GM21737 (cell line): ENCODE measurements around the gene TRIM29.

Experiments
- ATAC-seq: cut with Tn5 transposase; IDR thresholded peaks from one replicate; pipeline ENCODE4 v1.9.1; 2021; ENCODE audit warnings: mild to moderate bottlenecking, moderate library complexity; ENCODE audit not compliant: unreplicated experiment

The TRIM29 gene

DNA sequence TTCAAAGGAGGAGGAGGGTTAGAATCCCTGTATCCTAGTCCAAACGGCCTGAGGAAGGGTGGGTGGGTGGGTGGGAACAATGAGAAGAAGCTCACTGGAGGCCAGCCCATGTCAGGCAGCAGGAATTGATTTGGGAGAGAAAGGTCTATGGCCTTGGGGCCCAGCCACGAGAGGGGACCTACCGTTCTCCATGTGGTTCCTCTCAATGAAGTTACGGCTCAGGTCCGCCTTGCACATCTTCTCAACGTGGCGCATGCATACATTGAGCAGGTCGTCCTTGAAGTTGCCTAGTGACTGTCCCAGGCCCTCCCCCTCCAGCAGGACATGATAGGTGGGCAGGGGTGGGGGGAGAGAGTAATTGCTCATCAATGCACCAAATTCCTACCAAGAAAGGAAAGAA lies 12.4 kb downstream of the TRIM29 start:
- ATAC-seq: no peak

GRCh38 chr11:120125024-120125423 lies 12.9 kb downstream of the TRIM29 start:
- ATAC-seq: no peak

DNA sequence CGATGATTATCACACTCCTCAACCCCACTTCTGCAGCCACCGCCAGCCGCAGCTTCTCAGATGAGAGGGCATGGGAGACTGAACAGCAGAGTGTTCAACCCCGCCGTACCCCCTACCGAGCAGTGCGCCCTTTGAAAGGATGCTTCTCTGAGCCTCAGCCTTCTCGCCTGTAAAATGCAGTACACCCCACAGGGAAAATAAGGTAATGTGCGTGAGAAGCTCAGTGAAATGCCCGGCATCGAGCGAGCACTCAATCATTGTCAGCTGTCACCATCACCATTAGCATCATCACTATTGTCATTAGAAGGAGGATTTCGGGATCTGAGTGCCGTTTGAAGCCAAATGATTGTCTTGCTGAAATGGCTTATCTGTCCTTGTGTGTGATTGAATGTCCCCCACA lies 13.6 kb downstream of the TRIM29 start:
- ATAC-seq: no peak

GRCh38 chr11:120123946-120124345 lies 14.0 kb downstream of the TRIM29 start:
- no peak for ATAC-seq

GRCh38 chr11:120122924-120123683 lies 14.8 kb downstream of the TRIM29 start:
- no peak for ATAC-seq

- no peak for ATAC-seq
Measured at GRCh38 chr11:120121914-120122473, 15.9 kb downstream of the TRIM29 start.

DNA sequence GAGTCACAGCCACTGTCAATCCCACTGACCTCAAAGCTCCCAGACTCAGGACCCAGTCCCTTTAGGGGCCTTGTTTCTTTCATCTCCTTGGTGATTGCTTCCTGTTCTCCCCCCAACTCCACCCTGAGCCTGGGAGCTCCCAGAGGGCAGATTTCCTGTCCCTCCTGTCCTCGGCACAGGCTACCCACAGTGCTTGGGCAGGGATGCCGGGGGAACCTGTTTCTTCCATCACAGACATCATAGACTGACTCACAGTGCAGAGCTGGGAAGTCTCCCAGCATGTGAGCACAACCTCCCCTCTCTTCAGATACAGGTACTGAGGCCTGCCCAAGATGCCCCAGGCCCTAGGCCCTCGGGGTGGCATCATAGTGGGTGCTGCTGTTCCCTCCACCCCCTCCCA lies 16.6 kb downstream of the TRIM29 start:
- no peak for ATAC-seq

GRCh38 chr11:120120805-120121335 lies 17.0 kb downstream of the TRIM29 start:
- no peak for ATAC-seq

GRCh38 chr11:120119121-120119520 lies 18.8 kb downstream of the TRIM29 start:
- no peak for ATAC-seq

- ATAC-seq: no peak
Measured at GRCh38 chr11:120117991-120118390, 19.9 kb downstream of the TRIM29 start.

DNA sequence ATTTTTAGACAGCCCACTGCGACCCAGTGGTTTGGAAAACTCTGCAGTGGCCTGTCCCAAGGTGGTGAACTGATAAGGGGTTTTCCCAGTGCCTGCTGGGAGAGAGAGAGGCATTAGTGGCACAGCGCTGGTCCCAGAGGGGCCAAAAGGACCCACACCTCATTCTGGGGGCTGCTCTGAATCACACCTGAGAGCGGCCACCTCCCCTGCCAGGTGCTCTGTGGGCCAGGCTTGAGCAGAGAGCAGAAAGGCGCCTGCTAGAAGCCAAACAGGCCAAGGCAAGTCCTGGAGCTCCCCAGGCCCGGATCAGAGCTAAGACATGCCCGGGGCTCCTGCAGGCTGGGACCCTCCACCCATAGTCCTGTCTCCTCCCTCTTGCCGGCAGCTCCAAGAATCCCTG lies 20.9 kb downstream of the TRIM29 start:
- ATAC-seq: no peak

DNA sequence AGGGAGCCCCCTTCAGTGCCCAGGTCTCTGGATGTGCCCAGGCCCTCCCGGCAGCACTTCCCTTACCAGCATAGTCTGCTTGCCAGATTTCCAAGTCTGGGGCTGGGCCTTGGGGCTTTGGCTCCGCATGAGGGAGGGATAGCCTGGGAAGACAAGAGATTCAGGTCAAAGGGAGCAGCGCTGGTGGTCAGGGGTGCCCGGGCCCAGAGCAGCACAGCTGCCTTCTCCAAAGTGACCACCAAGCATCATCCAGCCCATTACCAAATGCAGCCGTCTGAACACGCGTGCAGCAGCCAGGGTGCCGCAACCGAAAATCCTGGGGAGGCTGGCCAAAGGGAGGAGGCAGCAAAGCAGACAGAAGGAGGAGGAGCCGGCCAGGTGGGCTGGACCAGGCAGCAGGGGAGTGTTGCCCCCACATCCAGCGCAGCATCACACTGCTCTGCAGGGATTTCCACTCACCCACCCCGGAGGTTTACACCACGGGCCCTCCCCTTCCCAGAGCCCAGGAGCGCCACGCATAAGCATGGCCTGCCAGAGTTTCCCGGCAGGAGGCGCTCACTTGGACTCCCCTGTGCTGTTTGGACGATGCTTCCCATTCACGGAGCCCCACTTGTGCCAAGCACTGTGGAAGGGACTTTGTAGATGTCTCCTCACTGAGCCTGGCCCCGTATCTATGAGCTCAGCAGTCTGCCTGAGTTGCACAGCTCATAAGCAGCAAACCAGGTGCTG lies 22.5 kb downstream of the TRIM29 start:
- ATAC-seq: no peak

DNA sequence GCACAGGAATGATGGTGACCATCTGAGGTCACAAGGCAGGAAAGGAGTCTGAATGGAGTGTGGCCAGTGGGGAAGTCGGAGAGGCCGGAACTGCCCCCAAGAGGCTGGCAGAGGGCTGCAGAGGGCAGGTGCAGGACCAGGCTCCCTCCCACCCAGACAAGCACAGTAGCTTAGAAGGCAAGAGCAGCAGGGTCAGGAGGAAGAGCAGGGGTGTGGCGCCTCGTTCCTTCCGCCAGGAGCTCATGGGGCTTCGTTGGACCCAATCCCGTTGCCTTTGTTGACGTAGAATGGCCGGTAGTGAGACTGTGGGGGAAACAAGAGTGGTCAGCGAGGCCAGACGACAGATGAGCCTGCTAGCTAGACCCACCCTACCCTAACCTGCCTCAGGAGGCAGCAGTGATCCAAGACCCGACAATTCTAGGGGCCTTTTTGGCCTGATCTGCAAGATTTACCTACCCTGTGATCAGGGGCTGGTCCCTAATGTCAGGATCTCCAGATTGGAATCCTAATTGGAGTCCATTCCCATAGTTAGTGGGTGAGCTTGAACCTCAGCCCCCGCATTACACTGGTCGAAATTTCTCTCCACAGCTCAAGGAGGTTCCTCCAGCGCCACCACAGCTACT lies 25.6 kb downstream of the TRIM29 start:
- ATAC-seq: no peak

- ATAC-seq: no peak
Measured at GRCh38 chr11:120109531-120109930, 28.4 kb downstream of the TRIM29 start.

GRCh38 chr11:120108785-120109168 lies 29.1 kb downstream of the TRIM29 start:
- ATAC-seq: no peak

GRCh38 chr11:120108154-120108784 lies 29.6 kb downstream of the TRIM29 start:
- ATAC-seq: peak; percentile 62

GRCh38 chr11:120107692-120108091 lies 30.2 kb downstream of the TRIM29 start:
- no peak for ATAC-seq

DNA sequence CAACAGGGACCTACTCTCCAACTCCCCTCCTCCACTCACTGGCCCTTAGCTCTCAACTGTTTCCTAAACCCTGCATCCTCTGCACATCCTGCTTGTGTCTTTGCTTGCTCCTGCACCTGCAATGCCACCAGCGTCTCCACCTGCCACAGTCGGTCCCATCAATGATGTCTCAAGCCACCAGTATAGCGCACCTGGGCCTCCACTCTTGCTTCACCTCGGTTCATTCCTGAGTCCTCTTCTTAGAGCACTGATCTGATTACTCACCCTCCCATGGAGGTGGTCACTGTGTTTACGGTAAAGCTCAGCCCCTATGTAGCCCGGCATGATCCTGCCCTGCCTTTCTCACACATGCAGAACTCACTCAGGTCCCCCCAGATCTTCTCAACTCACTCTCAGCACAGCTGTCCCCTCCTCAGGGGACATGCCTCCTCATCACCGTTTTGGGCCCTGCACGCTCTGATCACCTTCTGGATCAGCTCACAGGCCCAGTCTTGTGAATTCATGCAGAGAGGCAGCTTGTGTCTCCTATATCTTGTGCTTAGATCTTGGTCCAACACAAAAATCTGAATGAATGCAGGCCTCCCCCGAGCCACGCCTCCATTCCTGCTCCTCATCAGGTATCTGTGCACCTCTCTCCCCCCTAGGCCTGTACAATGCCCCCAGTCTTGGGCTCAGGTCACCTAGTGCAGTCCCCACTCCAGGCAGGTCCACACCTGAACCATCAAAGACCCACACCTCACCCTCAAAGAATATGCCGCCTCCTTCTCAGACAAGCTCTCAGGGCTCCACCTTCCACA lies 31.4 kb downstream of the TRIM29 start:
- ATAC-seq: no peak

- ATAC-seq: no peak
Measured at GRCh38 chr11:120105576-120105975, 32.3 kb downstream of the TRIM29 start.

DNA sequence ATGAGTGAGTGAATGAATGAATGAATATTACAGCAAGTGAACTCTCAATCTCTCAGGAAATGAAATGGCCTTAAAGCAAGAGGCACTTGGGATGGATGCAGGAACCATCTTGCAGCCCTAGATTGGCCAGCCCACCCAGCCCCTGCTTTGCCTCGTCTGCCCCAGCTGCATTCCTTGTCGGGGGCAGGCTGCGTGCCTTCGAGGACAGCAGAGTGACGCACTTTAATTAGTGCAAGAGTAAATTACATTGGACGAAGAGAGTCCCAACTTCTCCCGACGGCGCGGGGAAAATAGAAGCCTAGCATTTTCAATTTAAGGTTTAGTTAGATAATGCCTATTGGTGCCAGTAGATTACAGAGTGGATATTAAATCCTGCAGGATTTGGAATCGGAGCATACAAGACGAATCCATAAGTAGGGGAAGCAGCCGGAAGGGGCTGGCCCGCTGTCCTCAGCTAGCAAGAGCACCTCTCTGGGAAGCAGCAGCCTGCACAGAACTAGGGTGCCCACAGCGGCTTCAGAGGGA lies 33.8 kb downstream of the TRIM29 start:
- no peak for ATAC-seq
